Left ventricle myocardium inferior (tissue), 1 donor: ENCODE data around the gene ABR. TPM values are rescaled to one million over a fixed set of nuclear protein-coding genes. Genes with fewer than 3 reads are reported as not detected.
A peak's percentile ranks its signal among the peaks of the same experiment; 100 is the strongest.

ENCODE experiments used
- DNase-seq: peaks from one replicate; pipeline ENCODE4 v3.0.0-alpha.2; 2020
- H3K27ac ChIP-seq: fragments of 200-600 bp; replicated peaks from 2 replicates; pipeline ENCODE4 v1.8.0; 2021
- H3K27me3 ChIP-seq: fragments of 200-600 bp; 2 replicates; pipeline ENCODE4 v1.8.0; 2021; ENCODE audit warnings: low read depth
- H3K36me3 ChIP-seq: fragments of 200-600 bp; 2 replicates; pipeline ENCODE4 v1.8.0; 2021
- H3K4me1 ChIP-seq: fragments of 200-600 bp; 2 replicates; pipeline ENCODE4 v1.8.0; 2021
- H3K4me3 ChIP-seq: fragments of 200-600 bp; 2 replicates; pipeline ENCODE4 v1.8.0; 2021; ENCODE audit warnings: mild to moderate bottlenecking, moderate library complexity
- H3K9me3 ChIP-seq: fragments of 200-600 bp; replicated peaks from 2 replicates; pipeline ENCODE4 v1.8.0; 2021
- intact Hi-C: fragments of 100-400 bp; cut with micrococcal nuclease; formaldehyde crosslinking; loops from one replicate; pipeline ENCODE4 v1.11.0; 2022
- long read RNA-seq: library from polyadenylated mRNA; unstranded; transcript quantifications from one replicate; pipeline ENCODE4 v2.0.0, GENCODE V29; 2021
- total RNA-seq: library from RNA; stranded (reverse); fragmentation: NEBNext Ultra II Directional; extraction: Animal tissue kit (Norgen Biotek cat#: 25700); gene quantifications from one replicate; pipeline ENCODE4 v1.2.1, GENCODE V29; 2021
- TF ChIP-seq, protein P1 (sequence below): fragments of 200-600 bp; IDR thresholded peaks from 2 replicates; pipeline ENCODE4 v1.8.0; 2021; ENCODE audit warnings: antibody characterized with exemption, mild to moderate bottlenecking, borderline replicate concordance
- donor health status: DM: no; HTN: yes; CAD: no; lungs with severe emphysema.

The ABR gene
- 170 TPM for total RNA-seq
- long read RNA-seq, full-length matches to known transcripts, result 83 of 327 reads
- long read RNA-seq, partial matches to known transcripts, result 107 of 327 reads
- long read RNA-seq, other reads (novel, unspliced or antisense), result 137 of 327 reads

DNA sequence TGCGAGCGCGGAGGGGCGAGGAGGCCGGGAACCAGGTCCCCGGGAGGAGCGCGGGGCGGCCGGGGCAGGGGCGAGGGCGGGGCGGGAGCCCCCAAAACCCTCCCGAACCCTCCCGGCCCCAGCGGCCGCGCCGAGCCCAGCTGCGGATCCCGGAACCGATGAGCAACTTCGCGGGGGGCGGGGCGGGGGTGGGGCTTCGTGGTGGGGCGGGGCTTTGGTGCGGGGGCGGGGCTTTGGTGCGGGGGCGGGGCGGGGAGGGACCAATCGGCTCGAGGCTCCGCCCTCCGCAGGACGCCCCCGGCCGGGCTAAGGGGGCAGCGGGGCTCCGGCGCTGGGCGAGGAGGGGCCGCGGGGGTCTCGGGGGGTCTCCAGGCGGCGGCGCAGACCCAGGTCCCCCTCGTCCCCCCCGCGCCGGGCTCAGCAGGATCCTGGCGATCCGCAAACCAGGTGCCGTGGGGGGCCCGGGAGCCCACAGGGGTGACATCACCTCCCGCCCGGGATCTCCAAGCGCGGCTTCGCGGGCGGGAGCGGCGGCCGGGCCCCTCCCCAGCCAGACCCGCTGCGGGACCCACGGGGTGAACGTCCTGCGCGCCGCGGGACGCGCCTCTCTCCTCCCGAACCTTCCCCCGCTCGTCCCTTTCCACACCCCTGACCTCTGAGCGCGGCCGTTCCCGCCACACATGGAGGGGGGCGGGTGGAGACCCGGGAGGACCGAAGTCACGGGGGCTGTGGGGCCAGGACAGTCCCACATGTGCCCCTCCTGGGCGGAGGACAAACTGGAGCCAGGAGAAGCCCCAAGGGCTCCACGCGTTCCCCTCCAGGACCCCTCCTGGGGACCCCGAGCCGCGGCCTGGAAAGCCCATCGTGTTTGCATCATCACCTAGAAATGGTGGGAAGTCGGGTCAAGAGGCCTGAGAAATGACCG, at the start of gene ABR:
Gene ABR, minus strand, starts transcription at position 164 of the 925 bp plus-strand sequence. CDS start 254 bp downstream, outside the sequence.
- Histone ChIP-seq H3K4me3 (peak within 1 kb of the TSS; percentile 82), H3K27me3 (no peaks in the 10 kb centered on the region), H3K4me1 (peaks cover 96% of the 10 kb centered on the region), H3K36me3 (no peaks in the 10 kb centered on the region), H3K9me3 (no peaks in the 10 kb centered on the region), H3K27ac (peak within 1 kb of the TSS; percentile 88)
- TF ChIP-seq, protein P1, sequence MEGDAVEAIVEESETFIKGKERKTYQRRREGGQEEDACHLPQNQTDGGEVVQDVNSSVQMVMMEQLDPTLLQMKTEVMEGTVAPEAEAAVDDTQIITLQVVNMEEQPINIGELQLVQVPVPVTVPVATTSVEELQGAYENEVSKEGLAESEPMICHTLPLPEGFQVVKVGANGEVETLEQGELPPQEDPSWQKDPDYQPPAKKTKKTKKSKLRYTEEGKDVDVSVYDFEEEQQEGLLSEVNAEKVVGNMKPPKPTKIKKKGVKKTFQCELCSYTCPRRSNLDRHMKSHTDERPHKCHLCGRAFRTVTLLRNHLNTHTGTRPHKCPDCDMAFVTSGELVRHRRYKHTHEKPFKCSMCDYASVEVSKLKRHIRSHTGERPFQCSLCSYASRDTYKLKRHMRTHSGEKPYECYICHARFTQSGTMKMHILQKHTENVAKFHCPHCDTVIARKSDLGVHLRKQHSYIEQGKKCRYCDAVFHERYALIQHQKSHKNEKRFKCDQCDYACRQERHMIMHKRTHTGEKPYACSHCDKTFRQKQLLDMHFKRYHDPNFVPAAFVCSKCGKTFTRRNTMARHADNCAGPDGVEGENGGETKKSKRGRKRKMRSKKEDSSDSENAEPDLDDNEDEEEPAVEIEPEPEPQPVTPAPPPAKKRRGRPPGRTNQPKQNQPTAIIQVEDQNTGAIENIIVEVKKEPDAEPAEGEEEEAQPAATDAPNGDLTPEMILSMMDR, result no peak
- intact Hi-C loops, result no loop called here
- DNase-seq, result peak; percentile 55

GRCh38 chr17:1229349-1229899, 49.6 kb upstream of the ABR start:
- peak; percentile 73 for DNase-seq
- Histone ChIP-seq H3K36me3 (no peaks in the 10 kb centered on the region), H3K4me1 (peaks cover 40% of the 10 kb centered on the region), H3K27me3 (peaks cover 70% of the 10 kb centered on the region), H3K27ac (peak overlapping the region; percentile 60), H3K9me3 (no peaks in the 10 kb centered on the region), H3K4me3 (peak overlapping the region; percentile 69)
- TF ChIP-seq, protein P1, result no peak
- intact Hi-C loops, result no loop called here

GRCh38 chr17:1228781-1229348, 49.1 kb upstream of the ABR start:
- peaks cover 37% of the 10 kb centered on the region for H3K4me1 ChIP-seq
- TF ChIP-seq, protein P1, result no peak
- DNase-seq, result no peak
- peak overlapping the region; percentile 69 for H3K4me3 ChIP-seq
- no peaks in the 10 kb centered on the region for H3K9me3 ChIP-seq
- peaks cover 70% of the 10 kb centered on the region for H3K27me3 ChIP-seq
- intact Hi-C loops, result no loop called here
- H3K27ac ChIP-seq, result peak overlapping the region; percentile 60
- no peaks in the 10 kb centered on the region for H3K36me3 ChIP-seq

DNA sequence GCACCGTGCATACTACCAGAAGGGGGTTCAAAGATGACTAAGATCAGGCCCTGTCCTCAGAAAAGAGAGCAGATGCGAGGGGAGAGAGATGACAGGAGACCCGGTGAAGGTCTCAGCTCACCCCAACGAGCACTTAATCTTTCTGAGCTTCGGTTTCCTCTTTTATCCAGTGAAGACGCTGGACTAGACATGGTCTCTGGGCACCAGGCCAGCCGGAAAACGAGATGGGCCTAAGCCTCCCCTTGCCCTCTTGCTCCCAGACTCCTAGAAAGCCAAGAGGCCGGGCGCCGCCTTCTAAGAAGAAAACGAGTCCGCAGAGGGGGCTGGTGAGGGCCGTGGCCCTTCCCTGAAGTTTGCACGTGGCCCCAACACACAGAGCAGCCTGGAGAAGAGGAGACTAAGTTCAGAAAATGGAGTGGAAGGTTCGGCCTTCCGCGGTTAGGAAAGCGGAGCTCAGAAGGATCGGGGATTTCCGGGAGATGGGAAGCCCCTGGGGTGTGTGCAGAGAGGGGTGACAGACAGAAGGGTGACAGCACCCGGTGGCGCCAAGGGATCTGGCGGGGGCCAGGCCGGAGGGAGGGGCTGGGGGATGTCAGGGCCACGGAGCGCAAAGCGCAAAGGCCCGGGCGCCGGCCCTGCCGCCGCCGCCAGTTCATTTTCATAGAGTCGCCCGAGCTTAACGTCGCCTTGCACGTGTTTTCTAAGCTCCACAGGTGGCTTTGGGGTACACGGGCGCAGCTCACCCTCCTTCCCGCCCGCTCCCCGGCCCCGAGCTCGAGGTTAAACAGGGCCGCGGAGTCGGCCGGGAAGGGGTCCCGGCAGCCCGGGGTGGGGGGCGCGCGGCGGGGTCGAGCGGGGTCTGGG, 48.4 kb upstream of the ABR start:
- H3K9me3 ChIP-seq, result no peaks in the 10 kb centered on the region
- DNase-seq, result peak; percentile 52
- intact Hi-C loops, result no loop called here
- TF ChIP-seq, protein P1, result no peak
- no peaks in the 10 kb centered on the region for H3K36me3 ChIP-seq
- peaks cover 37% of the 10 kb centered on the region for H3K4me1 ChIP-seq
- peak overlapping the region; percentile 69 for H3K4me3 ChIP-seq
- H3K27ac ChIP-seq, result no peak overlapping the region
- H3K27me3 ChIP-seq, result peaks cover 66% of the 10 kb centered on the region

GRCh38 chr17:1227365-1227764, 47.6 kb upstream of the ABR start:
- Histone ChIP-seq H3K27ac (no peak overlapping the region), H3K4me3 (peak overlapping the region; percentile 69), H3K27me3 (peaks cover 58% of the 10 kb centered on the region), H3K9me3 (no peaks in the 10 kb centered on the region), H3K4me1 (peaks cover 37% of the 10 kb centered on the region), H3K36me3 (no peaks in the 10 kb centered on the region)
- no peak for DNase-seq
- intact Hi-C loops, result no loop called here
- TF ChIP-seq, protein P1, result no peak
